Hindlimb muscle (tissue), 1 donor: ENCODE results near the gene LRRC56. TPM values are rescaled to one million over a fixed set of nuclear protein-coding genes. Genes with fewer than 3 reads are reported as not detected.
A peak's percentile ranks its signal among the peaks of the same experiment; 100 is the strongest.
"Not testable (repeated sequence)": the region's sequence is repeated elsewhere in the genome, so short reads cannot be mapped to it uniquely, and the experiment has no call there.

Experiments used
- DNase-seq: peaks from one replicate; pipeline ENCODE4 v3.0.0-alpha.2; 2013
- polyA plus RNA-seq: library from polyadenylated mRNA; unstranded; fragments of 120-200 nt; gene quantifications from one replicate; pipeline ENCODE4 v1.2.1, GENCODE V29; 2013; ENCODE audit not compliant: insufficient read length

LRRC56 gene
- polyA plus RNA-seq, 1 donor = 9.1 TPM

DNA sequence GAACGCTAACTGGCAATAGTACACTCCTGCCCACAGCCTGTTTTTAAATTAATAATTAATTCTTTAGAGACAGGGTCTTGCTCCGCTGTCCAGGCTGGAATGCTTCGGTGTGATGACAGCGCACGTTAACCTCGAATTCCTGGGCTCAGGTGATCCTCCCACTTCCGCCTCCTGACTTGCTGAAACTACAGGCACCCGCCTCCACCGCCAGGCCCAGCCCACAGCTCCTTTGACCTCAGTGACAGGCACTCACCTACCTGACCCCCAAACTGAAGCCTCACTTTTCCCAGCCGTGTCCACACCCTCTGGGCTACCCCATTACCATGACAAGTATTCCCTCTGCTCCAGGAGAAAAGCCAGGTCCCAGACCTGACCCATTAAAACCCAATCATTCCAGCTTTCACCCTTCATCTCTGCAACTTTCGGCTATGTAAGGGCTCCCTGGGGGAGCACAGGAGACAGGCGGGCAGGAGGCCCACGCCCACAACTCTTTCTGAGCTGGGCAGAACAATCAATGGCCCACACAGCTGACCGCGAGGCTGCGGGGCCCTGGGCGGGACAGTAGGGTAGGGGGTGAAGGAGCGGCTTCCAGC is 22.5 kb downstream of the LRRC56 start:
- no peak for DNase-seq

GRCh38 chr11:560305-561147 is 23.2 kb downstream of the LRRC56 start, which contains the start of the genes LMNTD2 and RASSF7:
TSS of gene LMNTD2 (minus strand) at chr11:560738. CDS start at chr11:560716, 22 bp downstream.
TSS of gene RASSF7 (plus strand) at chr11:560970. CDS start at chr11:561769, 799 bp downstream.
- peak; percentile 83 for DNase-seq

DNA sequence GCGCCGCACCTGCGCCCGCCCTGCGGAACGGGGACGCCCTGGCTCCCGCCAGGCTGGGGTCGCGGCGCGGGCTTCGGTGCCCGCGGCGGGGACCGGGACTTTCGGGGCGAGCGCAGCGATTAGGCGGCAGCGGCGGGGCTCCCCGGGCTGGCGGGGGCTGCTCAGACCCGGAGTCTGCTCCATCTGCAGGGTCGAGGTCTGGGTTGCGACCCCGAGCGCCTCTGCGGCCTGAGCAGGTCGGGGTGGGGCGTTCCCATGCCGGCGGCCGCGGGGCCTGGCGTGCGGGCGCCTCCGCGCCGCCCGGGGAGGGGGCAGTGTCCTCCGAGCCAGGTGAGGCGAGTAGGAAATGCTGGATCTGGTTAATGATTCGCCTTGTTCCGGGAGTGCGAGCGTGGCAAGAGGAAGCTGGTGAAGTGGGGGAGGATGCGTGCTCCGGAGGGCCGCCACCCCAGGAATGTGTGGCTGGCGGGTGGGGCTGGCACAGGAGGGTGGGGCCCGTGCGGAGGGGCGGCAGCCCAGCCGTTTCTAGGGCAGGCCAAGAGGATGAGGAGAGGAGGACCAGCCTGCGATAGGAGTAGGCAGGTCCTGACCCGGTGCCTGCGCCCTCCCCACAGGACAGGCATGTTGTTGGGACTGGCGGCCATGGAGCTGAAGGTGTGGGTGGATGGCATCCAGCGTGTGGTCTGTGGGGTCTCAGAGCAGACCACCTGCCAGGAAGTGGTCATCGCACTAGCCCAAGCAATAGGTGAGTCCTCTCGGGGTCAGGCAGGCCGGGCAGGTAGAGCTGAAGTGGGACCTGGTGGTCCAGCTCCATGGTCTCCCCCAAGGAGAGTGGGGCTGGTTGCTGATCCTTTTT is 24.0 kb downstream of the LRRC56 start:
- no peak for DNase-seq

DNA sequence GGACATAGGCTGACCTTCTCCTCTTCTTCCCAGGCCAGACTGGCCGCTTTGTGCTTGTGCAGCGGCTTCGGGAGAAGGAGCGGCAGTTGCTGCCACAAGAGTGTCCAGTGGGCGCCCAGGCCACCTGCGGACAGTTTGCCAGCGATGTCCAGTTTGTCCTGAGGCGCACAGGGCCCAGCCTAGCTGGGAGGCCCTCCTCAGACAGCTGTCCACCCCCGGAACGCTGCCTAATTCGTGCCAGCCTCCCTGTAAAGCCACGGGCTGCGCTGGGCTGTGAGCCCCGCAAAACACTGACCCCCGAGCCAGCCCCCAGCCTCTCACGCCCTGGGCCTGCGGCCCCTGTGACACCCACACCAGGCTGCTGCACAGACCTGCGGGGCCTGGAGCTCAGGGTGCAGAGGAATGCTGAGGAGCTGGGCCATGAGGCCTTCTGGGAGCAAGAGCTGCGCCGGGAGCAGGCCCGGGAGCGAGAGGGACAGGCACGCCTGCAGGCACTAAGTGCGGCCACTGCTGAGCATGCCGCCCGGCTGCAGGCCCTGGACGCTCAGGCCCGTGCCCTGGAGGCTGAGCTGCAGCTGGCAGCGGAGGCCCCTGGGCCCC is 24.8 kb downstream of the LRRC56 start:
- no peak for DNase-seq

DNA sequence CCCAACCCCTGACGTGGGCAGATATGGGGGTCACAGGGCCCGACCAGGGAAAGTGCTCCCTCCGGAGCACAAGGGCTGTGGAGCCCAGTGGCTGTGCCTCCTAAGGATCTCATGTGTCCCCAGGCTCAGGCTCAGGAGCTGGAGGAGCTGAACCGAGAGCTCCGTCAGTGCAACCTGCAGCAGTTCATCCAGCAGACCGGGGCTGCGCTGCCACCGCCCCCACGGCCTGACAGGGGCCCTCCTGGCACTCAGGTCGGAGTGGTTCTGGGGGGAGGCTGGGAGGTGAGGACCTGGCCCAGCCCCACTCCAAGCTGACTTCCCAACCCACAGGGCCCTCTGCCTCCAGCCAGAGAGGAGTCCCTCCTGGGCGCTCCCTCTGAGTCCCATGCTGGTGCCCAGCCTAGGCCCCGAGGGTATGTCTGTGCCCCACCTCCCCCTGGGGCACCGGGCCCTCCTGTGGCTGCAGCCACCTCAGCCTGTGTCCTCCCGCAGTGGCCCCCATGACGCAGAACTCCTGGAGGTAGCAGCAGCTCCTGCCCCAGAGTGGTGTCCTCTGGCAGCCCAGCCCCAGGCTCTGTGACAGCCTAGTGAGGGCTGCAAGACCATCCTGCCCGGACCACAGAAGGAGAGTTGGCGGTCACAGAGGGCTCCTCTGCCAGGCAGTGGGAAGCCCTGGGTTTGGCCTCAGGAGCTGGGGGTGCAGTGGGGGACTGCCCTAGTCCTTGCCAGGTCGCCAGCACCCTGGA is 25.9 kb downstream of the LRRC56 start:
- DNase-seq = no peak

DNA sequence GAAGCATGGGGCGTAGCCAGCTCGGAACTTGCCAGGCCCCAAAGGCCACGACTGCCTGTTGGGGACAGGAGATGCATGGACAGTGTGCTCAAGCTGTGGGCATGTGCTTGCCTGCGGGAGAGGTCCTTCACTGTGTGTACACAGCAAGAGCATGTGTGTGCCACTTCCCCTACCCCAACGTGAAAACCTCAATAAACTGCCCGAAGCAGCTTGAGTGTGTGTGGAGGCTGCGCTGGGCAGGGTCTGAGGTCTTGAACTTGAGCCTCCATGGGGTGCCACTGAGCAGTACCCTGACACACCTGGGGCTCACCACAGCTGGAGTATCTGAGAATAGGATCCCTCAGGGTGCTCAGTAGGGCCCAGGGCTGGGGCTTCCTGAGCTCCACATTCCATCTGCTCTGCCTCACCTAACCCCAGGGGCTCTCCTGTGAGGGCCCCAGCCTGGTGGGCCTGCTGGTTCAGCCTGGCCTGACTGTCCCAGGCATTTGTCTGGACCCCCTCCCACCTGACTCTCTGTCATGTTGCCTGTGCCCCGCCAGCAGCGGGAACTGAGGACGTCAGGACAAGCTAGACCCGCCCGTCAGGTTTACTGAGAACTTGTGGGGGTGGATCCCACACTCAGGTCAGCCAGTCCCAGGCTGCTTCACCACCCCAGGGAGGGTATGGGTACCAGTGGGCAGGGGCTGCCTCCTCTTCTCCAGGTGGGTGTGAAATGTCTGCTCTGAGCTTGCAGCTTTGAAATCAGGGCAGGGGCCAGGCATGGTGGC is 26.7 kb downstream of the LRRC56 start:
- DNase-seq = no peak

- no peak for DNase-seq
These were observed 28.7 kb downstream of the LRRC56 start for GRCh38 chr11:565921-566509.

GRCh38 chr11:567011-567628 is 29.8 kb downstream of the LRRC56 start:
- DNase-seq = no peak

- no peak for DNase-seq
These were observed 30.4 kb downstream of the LRRC56 start for GRCh38 chr11:567629-568292.

GRCh38 chr11:568306-569157 is 31.2 kb downstream of the LRRC56 start:
- peak; percentile 94 for DNase-seq

- no peak for DNase-seq
These were observed 32.0 kb downstream of the LRRC56 start for GRCh38 chr11:569158-569885.

DNA sequence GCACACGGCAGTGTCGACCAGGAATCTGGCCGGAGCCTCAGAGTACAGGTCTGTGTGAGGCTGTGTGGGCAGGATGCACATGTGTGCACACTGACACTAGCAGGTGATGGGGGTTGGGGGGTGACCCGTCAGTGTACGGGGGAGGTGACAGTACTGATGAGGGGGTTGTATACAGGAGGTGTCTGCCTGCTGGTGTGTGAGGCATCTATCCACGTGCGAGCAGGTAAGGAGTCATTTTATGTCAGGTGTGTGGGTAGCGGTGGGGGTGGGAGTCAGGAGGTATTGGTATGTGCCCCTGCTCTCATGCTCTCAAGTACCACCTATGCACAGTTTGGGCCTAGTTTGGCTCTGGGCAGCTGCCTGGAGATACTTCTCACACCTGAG is 34.5 kb downstream of the LRRC56 start:
- DNase-seq = no peak

DNA sequence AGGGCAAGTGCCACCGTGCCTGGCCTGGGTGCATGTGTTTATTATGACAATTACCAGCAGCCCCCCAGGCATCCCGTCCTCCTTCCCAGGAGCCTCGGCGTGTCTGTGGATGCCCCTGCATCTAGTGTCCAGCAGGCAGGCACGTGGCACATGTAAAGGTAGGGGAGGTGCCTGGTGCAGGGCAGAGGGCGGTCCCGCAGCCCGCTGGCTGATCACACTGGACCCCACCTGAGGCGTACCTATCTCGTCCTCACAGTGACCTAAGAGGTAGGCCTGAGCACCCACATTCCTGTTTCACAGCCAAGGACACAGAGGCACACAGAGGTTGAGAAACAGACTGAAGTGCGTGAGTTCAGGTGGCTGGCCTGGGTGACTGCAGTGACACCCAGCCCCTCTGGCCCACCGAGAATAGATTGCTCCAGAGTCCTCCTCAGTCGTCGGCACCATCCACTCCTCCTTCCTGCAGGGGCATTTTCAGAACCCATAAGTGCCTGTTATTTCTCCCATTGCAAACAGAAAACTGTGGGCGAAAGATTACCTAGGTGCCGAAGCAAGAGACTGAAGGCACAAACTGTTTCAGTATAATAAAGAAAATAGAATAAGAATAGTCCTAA is 35.9 kb downstream of the LRRC56 start:
- DNase-seq = no peak

DNA sequence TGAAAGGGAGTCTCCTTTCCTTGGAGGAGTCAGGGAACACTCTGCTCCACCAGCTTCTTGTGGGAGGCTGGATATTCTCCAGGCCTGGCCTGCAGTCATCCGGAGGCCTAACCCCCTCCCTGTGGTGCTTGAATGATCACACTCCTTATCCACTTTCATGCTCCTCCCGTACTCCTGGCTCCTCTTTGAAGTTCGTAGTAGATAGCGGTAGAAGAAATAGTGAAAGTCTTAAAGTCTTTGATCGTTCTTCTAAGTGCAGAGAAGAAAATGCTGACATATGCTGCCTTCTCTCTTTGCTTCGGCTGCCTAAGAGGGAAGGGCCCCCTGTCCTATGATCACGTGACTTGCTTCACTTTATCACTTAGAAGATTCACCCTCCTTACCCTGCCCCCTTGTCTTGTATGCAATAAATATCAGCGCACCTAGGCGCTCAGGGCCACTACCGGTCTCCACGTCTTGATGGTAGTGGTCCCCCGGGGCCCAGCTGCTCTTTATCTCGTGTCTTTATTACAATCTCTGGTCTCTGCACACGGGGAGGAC is 36.8 kb downstream of the LRRC56 start:
- DNase-seq = not testable (repeated sequence)

- DNase-seq = no peak
These were observed 37.4 kb downstream of the LRRC56 start for GRCh38 chr11:574632-575312.

GRCh38 chr11:575313-575995 is 38.1 kb downstream of the LRRC56 start:
- DNase-seq = no peak
